SK-MEL-5 (cell line): ENCODE measurements around the gene IRAK1BP1. TPM values are rescaled to one million over a fixed set of nuclear protein-coding genes. Genes with fewer than 3 reads are reported as not detected.
"Not testable (repeated sequence)": the region's sequence is repeated elsewhere in the genome, so short reads cannot be mapped to it uniquely, and the experiment has no call there.

ENCODE experiments used
- DNase-seq: peaks from one replicate; pipeline ENCODE4 v3.0.0-alpha.2; 2016; ENCODE audit warnings: low read depth, low spot score
- in situ Hi-C: cut with HindIII; loops from 2 replicates; pipeline ENCODE4 v1.10.0; 2016; ENCODE audit warnings: low sequenced_read_pairs, high pct_unique_total_duplicates, low pct_unique_long_range_greater_than_20kb
- total RNA-seq: library from RNA; depleted of rRNA; stranded (reverse); fragments of >200 nt; shearing (Covaris generic); gene quantifications from 2 replicates; pipeline ENCODE4 v1.2.3, GENCODE V29; 2014

Gene IRAK1BP1
- total RNA-seq, 1 experiment from 2014 or later, result 1.0 TPM

DNA sequence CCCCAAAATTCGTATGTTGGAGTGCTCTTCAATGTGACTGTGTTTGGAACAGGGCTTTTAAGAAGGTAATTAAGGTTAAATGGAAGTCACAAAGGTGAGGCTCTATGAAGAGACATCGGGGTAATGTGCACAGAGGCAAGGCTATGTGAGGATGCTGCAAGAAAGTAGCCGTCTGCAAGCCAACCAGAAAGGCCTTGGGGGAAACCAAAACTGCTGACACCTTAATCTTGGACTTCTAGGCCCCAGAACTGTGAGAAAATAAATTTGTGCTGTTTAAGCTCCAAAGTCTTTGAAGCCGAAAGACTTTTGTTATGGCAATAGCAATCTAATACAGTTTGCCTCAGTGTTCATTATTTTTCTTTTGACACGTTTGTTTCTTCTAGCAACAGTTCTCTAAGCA lies 2.4 kb upstream of the IRAK1BP1 start:
- no peak for DNase-seq
- in situ Hi-C loops, result no loop called here

DNA sequence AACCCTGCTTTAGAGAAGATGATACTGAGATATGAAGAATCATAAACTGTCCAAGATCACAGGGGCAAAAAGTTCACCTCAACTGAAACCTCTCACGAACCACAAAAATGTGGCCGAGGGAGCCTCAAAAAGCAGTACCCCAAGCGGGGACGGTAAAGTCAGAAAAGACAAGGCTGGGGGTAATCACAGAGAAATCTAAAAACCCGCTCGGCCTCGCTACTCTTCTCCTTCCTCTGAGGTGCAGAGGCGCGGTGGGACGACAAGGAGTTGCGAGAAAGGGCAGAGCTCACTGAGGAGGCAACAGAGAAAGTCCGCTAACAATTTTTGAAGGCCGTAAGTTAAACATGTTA lies 356 bp upstream of the IRAK1BP1 start:
- in situ Hi-C loops, result no loop called here
- no peak for DNase-seq

DNA sequence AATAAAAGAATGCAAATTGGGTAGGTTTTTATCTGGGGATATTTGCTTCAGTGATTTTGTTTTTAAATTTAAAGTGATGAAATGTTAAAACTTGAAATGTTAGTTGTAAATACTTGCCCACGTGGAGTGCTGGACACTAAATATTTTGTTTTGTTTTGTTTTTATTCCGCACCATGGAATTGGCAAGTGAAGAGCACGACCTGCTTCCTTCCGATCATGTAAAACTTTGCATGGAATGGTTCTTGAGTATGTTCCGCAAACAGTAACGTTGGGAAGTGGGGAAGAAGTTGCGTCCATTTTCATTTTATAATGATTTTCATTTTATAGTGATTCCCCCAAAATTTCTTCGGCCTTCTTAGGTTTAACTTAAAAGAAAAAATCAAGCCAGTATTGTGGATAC lies 765 bp downstream of the IRAK1BP1 start:
- DNase-seq, result no peak
- in situ Hi-C loops, result no loop called here

DNA sequence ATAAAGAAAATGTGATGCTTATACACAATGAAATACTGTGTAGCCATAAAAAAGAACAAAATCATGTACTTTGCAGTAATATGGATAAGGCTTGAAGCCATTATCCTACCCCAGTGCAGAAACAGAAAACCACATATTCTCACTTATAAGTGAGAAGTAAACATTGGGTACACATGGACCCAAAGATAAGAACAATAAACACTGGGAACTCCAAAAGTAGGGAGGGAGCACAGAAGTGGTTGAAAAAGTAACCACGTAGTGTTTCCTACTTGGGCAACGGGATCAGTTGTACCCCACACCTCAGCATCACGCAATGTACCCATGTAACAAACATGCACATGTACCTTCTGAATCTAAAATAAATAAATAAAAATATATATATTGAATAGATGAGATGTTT lies 8.2 kb downstream of the IRAK1BP1 start:
- in situ Hi-C loops, result no loop called here
- no peak for DNase-seq

DNA sequence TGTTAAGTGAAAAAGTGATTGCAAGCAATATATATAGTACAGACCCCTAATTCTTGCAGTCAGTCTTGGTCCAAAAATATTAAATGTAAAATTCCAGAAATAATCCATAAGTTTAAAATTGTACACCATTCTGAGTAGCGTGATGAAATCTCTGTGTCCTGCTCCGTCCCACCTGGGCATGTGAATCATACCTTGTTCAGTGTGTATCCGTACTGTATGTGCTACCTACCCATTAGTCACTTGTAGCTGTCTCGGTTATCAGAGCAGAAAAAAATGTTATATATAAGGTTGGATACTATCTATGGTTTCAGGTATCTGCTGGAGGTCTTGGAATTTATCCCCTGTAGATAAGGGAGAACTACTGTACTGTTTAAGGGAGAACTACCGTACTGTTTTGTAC lies 16.3 kb downstream of the IRAK1BP1 start:
- in situ Hi-C loops, result no loop called here
- no peak for DNase-seq

DNA sequence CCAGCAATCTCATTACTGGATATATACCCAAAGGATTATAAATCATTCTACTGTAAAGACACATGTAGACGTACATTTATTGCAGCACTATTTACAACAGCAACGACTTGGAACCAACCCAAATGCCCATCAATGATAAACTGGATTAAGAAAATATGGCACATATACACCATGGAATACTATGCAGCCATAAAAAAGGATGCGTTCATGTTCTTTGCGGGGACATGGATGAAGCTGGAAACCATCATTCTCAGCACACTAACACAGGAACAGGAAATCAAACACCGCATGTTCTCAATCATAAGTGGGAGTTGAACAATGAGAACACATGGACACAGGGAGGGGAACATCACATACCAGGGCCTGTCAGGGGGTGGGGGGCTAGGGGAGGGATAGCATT lies 22.6 kb downstream of the IRAK1BP1 start:
- DNase-seq, in situ Hi-C loops: not testable (repeated sequence)

DNA sequence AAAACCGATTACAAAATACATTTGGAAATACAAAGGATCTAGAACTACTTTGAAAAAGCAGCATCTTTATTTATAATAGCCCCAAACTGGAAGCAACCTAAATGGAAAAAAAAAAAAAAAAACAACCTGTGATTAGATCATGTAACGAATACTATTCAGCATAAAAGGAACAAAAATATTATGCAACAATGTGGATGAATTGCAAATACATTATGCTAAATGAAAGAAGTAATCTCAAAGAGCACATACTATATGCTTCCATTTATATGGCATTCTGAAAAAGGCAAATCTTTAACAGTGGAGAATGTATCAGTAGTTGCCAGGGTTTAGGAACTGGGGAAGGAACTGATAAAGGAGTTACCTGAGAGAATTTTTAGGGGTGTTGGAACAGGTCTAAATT lies 28.9 kb downstream of the IRAK1BP1 start:
- no peak for DNase-seq
- in situ Hi-C loops, result no loop called here

DNA sequence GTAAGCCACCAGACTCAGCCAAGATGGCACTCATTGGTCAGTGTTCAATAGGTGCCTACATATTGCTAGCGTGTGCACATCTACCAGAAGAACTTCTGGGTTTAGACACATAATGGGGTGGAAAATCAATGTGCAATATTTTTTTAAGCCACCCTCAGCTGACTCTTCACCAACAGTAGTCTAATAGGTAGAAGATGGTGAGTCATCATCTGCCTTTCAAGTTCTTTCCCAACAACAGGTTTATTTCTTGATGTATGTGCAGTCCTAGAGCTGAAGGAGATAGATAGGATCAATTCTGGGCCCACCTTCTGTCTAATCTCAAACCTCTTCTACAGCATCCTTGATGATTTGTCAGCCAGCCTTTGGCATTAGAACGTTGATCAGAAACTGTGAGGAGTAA lies 41.3 kb downstream of the IRAK1BP1 start:
- no peak for DNase-seq
- in situ Hi-C loops, result no loop called here

DNA sequence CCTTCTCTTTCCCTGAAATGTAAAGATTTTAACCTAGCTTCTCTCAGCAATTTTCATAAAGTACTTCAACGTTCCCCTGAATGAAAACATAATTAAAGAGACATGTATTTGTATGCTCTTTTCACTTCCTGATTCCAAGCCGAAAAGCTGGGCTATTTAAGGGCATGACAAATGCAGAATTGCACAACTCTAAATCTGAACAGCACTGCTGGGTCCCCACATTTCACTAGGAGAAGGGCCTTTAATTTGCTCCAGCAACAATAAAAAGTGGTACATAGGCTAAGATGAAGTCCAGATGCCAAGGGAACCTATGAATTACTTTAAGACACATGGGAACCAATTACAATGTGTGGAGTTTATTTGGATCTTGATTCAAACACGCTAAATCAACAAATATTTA lies 42.0 kb downstream of the IRAK1BP1 start:
- in situ Hi-C loops, result no loop called here
- DNase-seq, result no peak

DNA sequence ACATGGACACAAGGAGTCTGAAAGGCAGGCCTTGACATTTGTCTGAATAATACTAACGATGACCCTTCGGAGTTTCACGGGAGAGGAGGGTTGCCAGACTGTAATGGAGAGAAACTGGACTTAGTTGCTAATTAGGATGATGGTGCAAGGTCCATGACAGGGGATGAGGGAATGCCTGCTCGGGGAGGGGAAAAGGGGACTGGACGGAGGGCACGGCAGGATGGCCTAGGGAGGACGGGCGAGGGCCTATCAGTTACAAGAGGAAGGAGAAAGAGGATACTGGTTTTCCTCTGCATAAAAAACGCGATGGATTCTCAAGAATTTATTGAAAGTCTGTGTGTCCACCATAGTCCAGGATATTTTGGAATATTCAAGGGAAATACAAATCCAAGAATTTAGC lies 42.7 kb downstream of the IRAK1BP1 start:
- in situ Hi-C loops, result no loop called here
- no peak for DNase-seq

DNA sequence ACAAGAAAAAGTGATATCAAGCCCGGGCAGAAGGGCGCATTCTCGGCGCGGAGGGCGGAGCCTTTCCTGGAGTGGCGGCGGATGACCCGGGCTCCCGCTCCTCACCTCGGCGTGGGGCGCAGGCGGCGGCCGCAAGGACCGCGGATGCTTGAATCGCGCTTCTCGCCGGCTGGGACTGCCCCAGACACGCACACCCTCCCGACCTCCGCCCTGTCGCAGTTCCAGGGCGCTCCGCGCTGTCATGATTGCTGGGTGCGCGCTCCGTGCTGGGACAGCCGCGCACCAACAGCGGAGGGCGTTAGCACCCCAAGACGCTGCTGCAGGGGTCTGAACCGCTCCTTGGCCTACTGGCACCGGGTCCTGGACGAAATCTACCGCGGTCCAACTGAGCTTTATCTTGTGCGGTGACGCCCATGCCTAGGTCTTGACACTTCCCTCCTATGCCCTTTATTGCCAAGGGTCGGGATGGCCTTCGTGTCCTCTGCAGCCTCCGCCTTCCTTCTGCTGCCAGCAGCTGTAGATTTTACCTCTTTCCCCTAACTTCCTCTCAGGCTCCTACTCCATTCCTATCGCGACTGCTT lies 43.3 kb downstream of the IRAK1BP1 start:
- no peak for DNase-seq
- in situ Hi-C loops, result no loop called here

DNA sequence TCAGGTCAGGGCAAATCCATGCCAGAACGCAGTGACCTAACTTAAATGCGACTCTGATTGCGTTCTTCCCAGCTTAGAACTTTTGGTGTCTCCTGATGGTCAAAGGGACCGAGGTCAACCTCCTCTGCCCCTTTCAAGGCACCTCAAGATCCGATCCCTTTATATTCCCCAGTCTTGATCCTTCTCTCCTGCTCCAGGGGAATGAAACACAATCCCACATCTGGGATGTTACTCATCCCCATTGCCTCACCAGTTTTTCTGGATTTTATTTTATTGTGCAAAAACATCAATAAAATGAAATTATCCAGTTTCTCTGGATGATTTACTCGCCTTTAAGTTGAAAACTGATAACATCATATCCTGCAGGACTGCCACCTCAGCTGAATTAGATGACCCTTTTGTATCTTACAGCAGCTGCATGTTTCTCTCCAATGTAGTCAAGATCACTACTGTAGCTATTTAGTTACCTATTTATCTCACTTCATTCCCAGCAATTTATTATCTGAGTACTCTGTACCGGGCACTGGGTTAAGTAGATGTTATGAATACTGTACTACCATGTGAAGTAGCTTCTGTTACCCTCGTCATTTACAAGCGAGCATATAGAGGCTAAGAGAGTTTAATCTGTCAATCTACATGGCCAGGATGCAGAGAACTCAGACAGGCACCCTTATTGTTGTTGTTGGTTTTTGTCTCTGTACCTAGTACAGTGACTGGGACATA lies 44.0 kb downstream of the IRAK1BP1 start:
- in situ Hi-C loops, result no loop called here
- no peak for DNase-seq

DNA sequence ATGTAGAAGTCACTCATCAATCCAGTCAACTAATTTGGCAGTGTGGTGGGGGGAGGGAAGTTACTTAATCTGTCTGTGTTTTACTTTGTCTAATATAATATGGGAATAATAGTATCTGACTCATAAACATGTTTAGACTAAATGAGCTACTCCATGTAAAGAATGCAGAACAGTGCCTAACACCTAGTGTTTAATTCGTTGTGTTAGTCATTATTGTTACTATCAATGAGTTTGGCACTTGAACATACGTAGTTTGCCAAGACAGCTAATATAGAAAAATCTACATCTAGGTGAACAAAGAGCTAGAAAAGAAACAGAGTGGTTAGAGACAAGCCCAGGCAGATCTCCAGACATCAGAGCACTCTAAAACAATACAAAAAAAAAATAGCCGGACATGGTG lies 49.1 kb downstream of the IRAK1BP1 start:
- DNase-seq, result no peak
- in situ Hi-C loops, result no loop called here

DNA sequence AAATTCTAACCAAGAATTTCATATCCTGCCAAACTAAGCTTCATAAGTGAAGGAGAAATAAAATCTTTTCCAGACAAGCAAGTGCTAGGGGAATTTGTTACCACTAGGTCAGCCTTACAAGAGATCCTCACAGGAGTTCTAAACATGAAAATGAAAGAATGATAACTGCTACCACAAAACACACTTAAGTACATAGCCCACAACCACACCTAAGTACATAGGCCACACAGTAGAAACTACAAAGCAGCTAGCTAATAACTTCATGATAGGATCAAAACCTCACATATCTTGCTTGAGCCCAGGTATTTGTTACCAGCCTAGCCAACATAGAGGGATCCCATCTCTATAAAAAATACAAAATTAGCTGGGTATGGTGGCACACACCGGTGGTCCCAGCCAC lies 50.4 kb downstream of the IRAK1BP1 start:
- in situ Hi-C loops, result no loop called here
- DNase-seq, result no peak

DNA sequence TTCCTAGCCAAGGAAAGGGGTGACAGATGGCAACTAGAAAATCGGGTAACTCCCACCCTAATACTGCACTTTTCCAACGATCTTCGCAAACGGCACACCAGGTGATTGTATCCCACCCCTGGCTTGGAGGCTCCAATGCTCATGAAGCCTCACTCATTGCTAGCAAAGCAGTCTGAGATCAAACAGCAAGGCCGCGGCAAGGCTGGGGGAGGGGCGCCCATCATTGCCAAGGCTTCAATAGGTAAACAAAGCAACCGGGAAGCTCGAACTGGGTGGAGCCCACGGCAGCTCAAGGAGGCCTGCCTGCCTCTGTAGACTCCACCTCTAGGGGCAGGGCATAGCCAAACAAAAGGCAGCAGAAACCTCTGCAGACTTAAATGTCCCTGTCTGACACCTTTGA lies 53.8 kb downstream of the IRAK1BP1 start:
- DNase-seq, in situ Hi-C loops: not testable (repeated sequence)

DNA sequence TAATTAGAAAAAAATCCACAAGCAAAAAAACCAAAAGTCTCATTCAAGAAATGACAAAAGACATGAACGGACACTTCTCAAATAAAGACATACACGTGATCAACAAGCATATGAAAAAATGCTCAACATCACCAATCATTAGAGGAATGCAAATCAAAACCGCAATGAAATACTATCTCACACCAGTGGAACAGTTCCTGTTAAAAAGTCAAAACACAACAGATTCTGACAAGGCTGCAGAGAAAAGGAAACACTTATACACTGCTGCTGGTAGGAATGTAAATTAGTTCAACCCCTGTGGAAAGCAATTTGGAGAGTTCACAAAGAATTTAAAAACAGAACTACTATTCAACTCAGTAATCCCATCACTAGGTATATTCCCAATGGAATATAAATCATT lies 58.0 kb downstream of the IRAK1BP1 start:
- DNase-seq, result no peak
- in situ Hi-C loops, result no loop called here

DNA sequence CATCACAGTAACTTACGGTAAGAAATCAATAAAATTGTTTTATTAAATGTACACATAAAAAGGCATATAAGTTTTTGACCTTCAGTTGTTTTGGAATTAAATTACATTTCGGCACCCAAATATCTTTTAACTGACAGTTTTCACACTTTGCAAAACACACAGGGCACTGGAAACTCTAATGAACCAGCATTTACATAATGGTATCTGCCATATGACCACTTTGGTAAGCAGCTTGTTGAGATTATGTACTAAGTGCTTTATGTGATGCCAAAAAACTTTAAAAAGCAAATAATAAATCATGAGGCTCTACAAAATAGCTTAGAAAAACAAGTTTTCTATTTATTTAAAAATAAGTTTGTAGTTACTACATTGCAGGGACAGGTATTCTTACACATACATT lies 68.2 kb downstream of the IRAK1BP1 start:
- no peak for DNase-seq
- in situ Hi-C loops, result no loop called here

DNA sequence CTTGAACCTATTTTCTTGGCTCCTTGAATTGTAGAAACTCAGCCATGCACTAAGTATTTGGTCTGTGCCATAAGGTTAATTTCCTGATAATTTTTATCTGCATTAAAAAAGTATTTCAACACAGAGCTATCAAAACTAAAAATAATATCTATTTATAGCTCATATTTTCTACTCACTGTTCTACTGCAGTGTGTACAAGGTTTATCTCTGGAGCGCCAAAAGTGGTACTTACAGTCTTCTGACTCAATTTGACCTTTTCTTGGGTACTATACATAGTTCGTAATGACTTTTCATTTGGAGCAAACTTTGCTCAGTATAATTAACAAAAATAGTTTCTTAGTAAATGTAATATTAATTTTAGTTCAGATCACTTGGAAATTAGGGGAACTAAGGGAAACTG lies 69.2 kb downstream of the IRAK1BP1 start:
- DNase-seq, result no peak
- in situ Hi-C loops, result no loop called here

DNA sequence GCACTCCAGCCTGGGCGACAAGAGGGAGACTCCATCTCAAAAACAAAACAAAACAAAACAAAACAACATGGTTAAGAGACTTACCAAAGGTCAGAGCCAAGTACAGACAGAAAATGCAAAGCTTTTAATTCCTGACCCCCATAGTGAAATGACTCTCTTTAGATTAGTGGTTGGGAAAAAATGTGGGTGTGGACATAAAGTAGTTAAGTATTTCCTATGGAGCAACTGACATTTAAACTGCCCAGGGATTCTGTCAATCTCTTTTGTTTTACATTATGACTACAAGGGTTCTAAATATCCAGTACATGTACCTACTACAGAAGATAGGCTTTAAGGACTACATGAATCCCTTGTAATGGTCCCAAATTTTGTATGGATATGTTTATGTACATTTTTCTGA lies 75.1 kb downstream of the IRAK1BP1 start:
- in situ Hi-C loops, result no loop called here
- DNase-seq, result no peak

DNA sequence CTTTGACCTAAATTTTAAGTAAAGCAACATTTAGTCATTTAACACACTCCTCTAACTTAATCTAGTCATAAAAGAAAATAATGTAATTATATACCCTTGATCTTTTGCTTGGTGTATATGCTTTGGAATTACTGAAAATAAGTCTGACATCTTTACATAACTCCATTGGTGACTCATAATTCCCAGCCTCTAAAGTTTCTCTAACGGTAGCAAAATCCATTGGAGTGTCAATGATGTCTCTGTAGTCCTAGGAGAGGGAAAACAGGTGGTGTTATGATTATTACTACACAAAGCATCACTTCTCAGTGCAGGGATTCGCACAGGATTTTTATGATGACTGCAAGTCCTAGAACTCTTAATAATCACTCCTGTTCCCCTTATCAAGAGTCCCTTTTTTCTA lies 80.2 kb downstream of the IRAK1BP1 start:
- in situ Hi-C loops, result no loop called here
- DNase-seq, result no peak
